PC-3 (cell line): ENCODE results near the gene PCDHA5. TPM values are rescaled to one million over a fixed set of nuclear protein-coding genes. Genes with fewer than 3 reads are reported as not detected.

ENCODE experiments used
- ATAC-seq: fragments of 200-7000 bp; cut with Tn5 transposase; 2 replicates; pipeline ENCODE4 v1.9.1; 2020; ENCODE audit warnings: mild to moderate bottlenecking, moderate library complexity
- BruUV-seq: library from RNA; stranded (reverse); fragments of 400-500 nt; replicated peaks from 2 replicates; lab custom pipeline; 2021; lab: Mats Ljungman, UMichigan
- CTCF ChIA-PET: fragments of 300-600 bp; sonication (Branson Sonifier 250); formaldehyde crosslinking; loops from one replicate; lab custom pipeline; 2022; ENCODE audit warnings: antibody characterized with exemption; lab: Charles Lee
- POLR2A ChIA-PET: fragments of 300-600 bp; sonication (Branson Sonifier 250); formaldehyde crosslinking; loops from one replicate; lab custom pipeline; 2022; ENCODE audit warnings: antibody characterized with exemption; ENCODE audit not compliant: unreplicated experiment; lab: Charles Lee
- DNase-seq: peaks from one replicate; pipeline ENCODE4 v3.0.0-alpha.2; 2015
- H2AFZ ChIP-seq: fragments of 300-600 bp; sonication (generic); 2 replicates; pipeline ENCODE4 v1.6.0; 2016; ENCODE audit warnings: antibody characterized with exemption, low read length
- H3F3A ChIP-seq: fragments of 300-600 bp; sonication (generic); one replicate; pipeline ENCODE4 v1.6.0; 2017; ENCODE audit warnings: antibody characterized with exemption, low read length, control low read depth, mild to moderate bottlenecking; ENCODE audit not compliant: unreplicated experiment
- H3K27ac ChIP-seq: fragments of 300-600 bp; sonication (generic); 2 replicates; pipeline ENCODE4 v1.5.1; 2016; ENCODE audit warnings: mild to moderate bottlenecking, low read length
- H3K27me3 ChIP-seq: fragments of 300-600 bp; sonication (generic); 2 replicates; pipeline ENCODE4 v1.6.1; 2016; ENCODE audit warnings: low read length, mixed read lengths
- H3K36me3 ChIP-seq: fragments of 300-600 bp; sonication (generic); 2 replicates; pipeline ENCODE4 v1.6.1; 2016; ENCODE audit warnings: low read depth, mixed run types, low read length, mixed read lengths
- H3K4me1 ChIP-seq: fragments of 300-600 bp; sonication (generic); 2 replicates; pipeline ENCODE4 v1.5.1; 2016; ENCODE audit warnings: low read length; ENCODE audit not compliant: insufficient read depth
- H3K4me2 ChIP-seq: fragments of 300-600 bp; sonication (generic); 2 replicates; pipeline ENCODE4 v1.6.0; 2016; ENCODE audit warnings: low read length
- H3K4me3 ChIP-seq: fragments of 300-600 bp; sonication (generic); 2 replicates; pipeline ENCODE4 v1.5.1; 2016; ENCODE audit warnings: mild to moderate bottlenecking, low read length, mixed read lengths
- H3K79me2 ChIP-seq: fragments of 300-600 bp; sonication (generic); 2 replicates; pipeline ENCODE4 v1.6.1; 2017; ENCODE audit warnings: low read length, mixed read lengths
- H3K9ac ChIP-seq: fragments of 300-600 bp; sonication (generic); 2 replicates; pipeline ENCODE4 v1.6.0; 2016; ENCODE audit warnings: mild to moderate bottlenecking, low read length
- H3K9me2 ChIP-seq: fragments of 300-600 bp; sonication (generic); replicated peaks from 2 replicates; pipeline ENCODE4 v1.6.1; 2016; ENCODE audit warnings: mixed run types, low read length, mixed read lengths
- H3K9me3 ChIP-seq: fragments of 300-600 bp; sonication (generic); 2 replicates; pipeline ENCODE4 v1.6.1; 2016; ENCODE audit warnings: low read length, mixed read lengths
- H4K20me1 ChIP-seq: fragments of 300-600 bp; sonication (generic); 2 replicates; pipeline ENCODE4 v1.6.1; 2016; ENCODE audit warnings: low read length, mixed read lengths
- CTCF ChIP-seq: fragments of 300-600 bp; sonication (generic); conservative IDR thresholded peaks from 2 replicates; pipeline ENCODE4 v1.5.1; 2017; ENCODE audit warnings: antibody characterized with exemption, low read depth, mild to moderate bottlenecking, low read length
- EZH2 ChIP-seq: fragments of 300-600 bp; sonication (generic); IDR thresholded peaks from one replicate; pipeline ENCODE4 v1.6.1; 2017; ENCODE audit warnings: antibody characterized with exemption, mild to moderate bottlenecking, low read length; ENCODE audit not compliant: unreplicated experiment
- EZH2phosphoT487 ChIP-seq: fragments of 300-600 bp; sonication (generic); IDR thresholded peaks from 2 replicates; pipeline ENCODE4 v1.6.1; 2018; ENCODE audit warnings: mild to moderate bottlenecking, antibody characterized with exemption, low read length, borderline replicate concordance
- intact Hi-C: fragments of 100-400 bp; cut with micrococcal nuclease; formaldehyde crosslinking; loops from 2 replicates; pipeline ENCODE4 v1.9.0; 2023
- total RNA-seq: library from RNA; depleted of rRNA; stranded (reverse); fragments of >200 nt; gene quantifications from 2 replicates; pipeline ENCODE4 v1.2.3, GENCODE V29; 2014

PCDHA5 gene
- total RNA-seq, 1 experiment from 2014 or later: 1.5 TPM

- Histone ChIP-seq H3K9ac (no peak overlapping the region), H3K9me3 (peaks cover 9% of the 10 kb centered on the region; the same call in 1 of the 2 replicates), H3K9me2 (no peaks in the 10 kb centered on the region), H3K27ac (no peak overlapping the region), H3K36me3 (peaks cover 2% of the 10 kb centered on the region; the same call in 1 of the 2 replicates), H3K4me3 (no peak overlapping the region), H3K79me2 (no peaks in the 10 kb centered on the region), H3K4me2 (no peak overlapping the region), H3F3A (no peaks in the 10 kb centered on the region), H3K27me3 (no peaks in the 10 kb centered on the region), H2AFZ (no peak overlapping the region), H3K4me1 (no peaks in the 10 kb centered on the region), H4K20me1 (no peaks in the 10 kb centered on the region)
- ChIA-PET CTCF (no interaction called here), POLR2A (no interaction called here)
- no TSS peak for BruUV-seq
- ATAC-seq (no peak), DNase-seq (no peak)
- intact Hi-C loops: no loop called here
- TF ChIP-seq EZH2 (no peak), EZH2phosphoT487 (no peak), CTCF (no peak)
These were observed 24.7 kb upstream of the PCDHA5 start for GRCh38 chr5:140796718-140797095.

- no peak within 1 kb of the TSS for H2AFZ ChIP-seq
- no peak within 1 kb of the TSS for H3K4me3 ChIP-seq
- no peak within 1 kb of the TSS for H3K9ac ChIP-seq
- intact Hi-C loops: no loop called here
- H3K36me3 ChIP-seq: no peaks in the 10 kb centered on the region
- H3F3A ChIP-seq: no peaks in the 10 kb centered on the region
- DNase-seq (no peak), ATAC-seq (no peak)
- no peak for TF ChIP-seq CTCF
- no peak for TF ChIP-seq EZH2
- no peak for TF ChIP-seq EZH2phosphoT487
- H3K9me3 ChIP-seq: no peaks in the 10 kb centered on the region
- ChIA-PET POLR2A (no interaction called here), CTCF (interaction anchor here (0.5 kb wide), 1 partner anchor 40 kb away, joined by 4 read pairs; the partner anchor contains the start of gene PCDHA8)
- H3K4me2 ChIP-seq: no peak within 1 kb of the TSS
- H4K20me1 ChIP-seq: no peaks in the 10 kb centered on the region
- no peak within 1 kb of the TSS for H3K27ac ChIP-seq
- no peaks in the 10 kb centered on the region for H3K9me2 ChIP-seq
- BruUV-seq: no TSS peak
- no peaks in the 10 kb centered on the region for H3K79me2 ChIP-seq
- H3K27me3 ChIP-seq: no peaks in the 10 kb centered on the region
- H3K4me1 ChIP-seq: no peaks in the 10 kb centered on the region
These were observed 20.5 kb upstream of the PCDHA5 start, which contains the start of gene PCDHA3 for GRCh38 chr5:140800816-140801493. TSS of gene PCDHA3 (plus strand) at chr5:140801057.

DNA sequence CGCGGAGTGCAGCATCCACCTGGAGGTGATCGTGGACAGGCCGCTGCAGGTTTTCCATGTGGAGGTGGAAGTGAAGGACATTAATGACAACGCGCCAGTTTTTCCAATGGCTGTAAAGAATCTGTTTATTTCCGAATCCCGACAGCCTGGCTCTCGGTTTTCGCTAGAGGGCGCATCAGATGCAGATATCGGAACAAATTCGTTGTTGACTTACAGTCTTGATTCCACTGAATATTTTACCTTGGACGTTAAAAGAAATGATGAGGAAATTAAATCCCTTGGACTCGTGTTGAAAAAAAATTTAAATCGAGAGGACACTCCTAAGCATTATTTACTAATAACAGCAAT lies 19.9 kb upstream of the PCDHA5 start:
- H3K4me3 ChIP-seq: no peak overlapping the region

More for the DNA sequence above, 19.9 kb upstream of the PCDHA5 start:
- Histone ChIP-seq H3K36me3 (no peaks in the 10 kb centered on the region), H2AFZ (no peak overlapping the region), H3K27ac (no peak overlapping the region), H3K4me1 (no peaks in the 10 kb centered on the region), H3K9ac (no peak overlapping the region), H3F3A (no peaks in the 10 kb centered on the region), H4K20me1 (no peaks in the 10 kb centered on the region), H3K4me2 (no peak overlapping the region), H3K9me2 (no peaks in the 10 kb centered on the region), H3K27me3 (no peaks in the 10 kb centered on the region), H3K79me2 (no peaks in the 10 kb centered on the region), H3K9me3 (no peaks in the 10 kb centered on the region)
- TF ChIP-seq EZH2phosphoT487: no peak
- no peak for TF ChIP-seq CTCF
- TF ChIP-seq EZH2: no peak
- no peak for ATAC-seq
- intact Hi-C loops: no loop called here
- POLR2A ChIA-PET: no interaction called here
- CTCF ChIA-PET: interaction anchor here (0.5 kb wide), 1 partner anchor 40 kb away, joined by 4 read pairs; the partner anchor contains the start of gene PCDHA8
- no TSS peak for BruUV-seq
- no peak for DNase-seq
